OCI-LY1 (cell line): ENCODE measurements around the gene CMTM8.

Experiments
- EZH2 ChIP-seq: fragments of 200-600 bp; sonication (generic), shearing (Covaris generic); IDR thresholded peaks from 2 replicates; pipeline ENCODE4 v1.8.0; 2017; ENCODE audit warnings: borderline replicate concordance, mixed run types, mild to moderate bottlenecking, antibody characterized with exemption, low read length, moderate library complexity, mixed read lengths
- TF ChIP-seq, protein P1 (sequence below): fragments of 200-600 bp; sonication (generic), shearing (Covaris generic); IDR thresholded peaks from 2 replicates; pipeline ENCODE4 v1.5.1; 2017; ENCODE audit warnings: mild to moderate bottlenecking, antibody characterized with exemption, low read length, moderate library complexity, mixed read lengths

GRCh38 chr3:32236377-32236776 is 2.1 kb upstream of the CMTM8 start:
- TF ChIP-seq, protein P1, sequence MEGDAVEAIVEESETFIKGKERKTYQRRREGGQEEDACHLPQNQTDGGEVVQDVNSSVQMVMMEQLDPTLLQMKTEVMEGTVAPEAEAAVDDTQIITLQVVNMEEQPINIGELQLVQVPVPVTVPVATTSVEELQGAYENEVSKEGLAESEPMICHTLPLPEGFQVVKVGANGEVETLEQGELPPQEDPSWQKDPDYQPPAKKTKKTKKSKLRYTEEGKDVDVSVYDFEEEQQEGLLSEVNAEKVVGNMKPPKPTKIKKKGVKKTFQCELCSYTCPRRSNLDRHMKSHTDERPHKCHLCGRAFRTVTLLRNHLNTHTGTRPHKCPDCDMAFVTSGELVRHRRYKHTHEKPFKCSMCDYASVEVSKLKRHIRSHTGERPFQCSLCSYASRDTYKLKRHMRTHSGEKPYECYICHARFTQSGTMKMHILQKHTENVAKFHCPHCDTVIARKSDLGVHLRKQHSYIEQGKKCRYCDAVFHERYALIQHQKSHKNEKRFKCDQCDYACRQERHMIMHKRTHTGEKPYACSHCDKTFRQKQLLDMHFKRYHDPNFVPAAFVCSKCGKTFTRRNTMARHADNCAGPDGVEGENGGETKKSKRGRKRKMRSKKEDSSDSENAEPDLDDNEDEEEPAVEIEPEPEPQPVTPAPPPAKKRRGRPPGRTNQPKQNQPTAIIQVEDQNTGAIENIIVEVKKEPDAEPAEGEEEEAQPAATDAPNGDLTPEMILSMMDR: no peak
- TF ChIP-seq EZH2: no peak
